Pons (tissue), 1 donor: ENCODE measurements around the gene LARP1.
A peak's percentile ranks its signal among the peaks of the same experiment; 100 is the strongest.

Experiments
- DNase-seq: peaks from one replicate; pipeline ENCODE4 v3.0.0-alpha.2; 2016; ENCODE audit warnings: low spot score

Gene LARP1

GRCh38 chr5:154762261-154762660, 7.1 kb downstream of the LARP1 start:
- no peak for DNase-seq

- DNase-seq, result no peak
These were observed 7.5 kb downstream of the LARP1 start for GRCh38 chr5:154762700-154763099.

- no peak for DNase-seq
These were observed 9.8 kb downstream of the LARP1 start for GRCh38 chr5:154764967-154765366.

GRCh38 chr5:154765396-154765925, 10.3 kb downstream of the LARP1 start:
- no peak for DNase-seq

GRCh38 chr5:154766558-154767281, 11.5 kb downstream of the LARP1 start:
- no peak for DNase-seq

GRCh38 chr5:154767576-154767975, 12.4 kb downstream of the LARP1 start:
- no peak for DNase-seq

GRCh38 chr5:154768207-154768606, 13.0 kb downstream of the LARP1 start:
- DNase-seq, result no peak

- no peak for DNase-seq
These were observed 14.9 kb downstream of the LARP1 start for GRCh38 chr5:154770111-154770510.

GRCh38 chr5:154771383-154771901, 16.3 kb downstream of the LARP1 start:
- DNase-seq, result peak; percentile 31

- DNase-seq, result no peak
These were observed 18.1 kb downstream of the LARP1 start for GRCh38 chr5:154773326-154773725.

- no peak for DNase-seq
These were observed 21.0 kb downstream of the LARP1 start for GRCh38 chr5:154776167-154776566.

- DNase-seq, result peak; percentile 40
These were observed 23.4 kb downstream of the LARP1 start for GRCh38 chr5:154778534-154778933.

- no peak for DNase-seq
These were observed 23.9 kb downstream of the LARP1 start for GRCh38 chr5:154779105-154779504.

GRCh38 chr5:154780128-154780527, 25.0 kb downstream of the LARP1 start:
- DNase-seq, result no peak

- DNase-seq, result no peak
These were observed 27.1 kb downstream of the LARP1 start for GRCh38 chr5:154782326-154782725.

GRCh38 chr5:154782812-154783592, 27.8 kb downstream of the LARP1 start:
- no peak for DNase-seq

- DNase-seq, result no peak
These were observed 28.7 kb downstream of the LARP1 start for GRCh38 chr5:154783774-154784460.

- no peak for DNase-seq
These were observed 29.7 kb downstream of the LARP1 start for GRCh38 chr5:154784856-154785255.

GRCh38 chr5:154786414-154786813, 31.2 kb downstream of the LARP1 start:
- DNase-seq, result no peak

GRCh38 chr5:154788212-154788611, 33.0 kb downstream of the LARP1 start:
- DNase-seq, result no peak

GRCh38 chr5:154791535-154791934, 36.4 kb downstream of the LARP1 start:
- DNase-seq, result no peak
